Activated CD4-positive, CD25-positive, alpha-beta regulatory T cell (primary cell): ENCODE measurements around the gene AGPAT4.

Experiments used
- DNase-seq, 4 experiments: peaks; one replicate each; lab custom pipeline; 2025; lab: John Stamatoyannopoulos, UW

Gene AGPAT4

DNA sequence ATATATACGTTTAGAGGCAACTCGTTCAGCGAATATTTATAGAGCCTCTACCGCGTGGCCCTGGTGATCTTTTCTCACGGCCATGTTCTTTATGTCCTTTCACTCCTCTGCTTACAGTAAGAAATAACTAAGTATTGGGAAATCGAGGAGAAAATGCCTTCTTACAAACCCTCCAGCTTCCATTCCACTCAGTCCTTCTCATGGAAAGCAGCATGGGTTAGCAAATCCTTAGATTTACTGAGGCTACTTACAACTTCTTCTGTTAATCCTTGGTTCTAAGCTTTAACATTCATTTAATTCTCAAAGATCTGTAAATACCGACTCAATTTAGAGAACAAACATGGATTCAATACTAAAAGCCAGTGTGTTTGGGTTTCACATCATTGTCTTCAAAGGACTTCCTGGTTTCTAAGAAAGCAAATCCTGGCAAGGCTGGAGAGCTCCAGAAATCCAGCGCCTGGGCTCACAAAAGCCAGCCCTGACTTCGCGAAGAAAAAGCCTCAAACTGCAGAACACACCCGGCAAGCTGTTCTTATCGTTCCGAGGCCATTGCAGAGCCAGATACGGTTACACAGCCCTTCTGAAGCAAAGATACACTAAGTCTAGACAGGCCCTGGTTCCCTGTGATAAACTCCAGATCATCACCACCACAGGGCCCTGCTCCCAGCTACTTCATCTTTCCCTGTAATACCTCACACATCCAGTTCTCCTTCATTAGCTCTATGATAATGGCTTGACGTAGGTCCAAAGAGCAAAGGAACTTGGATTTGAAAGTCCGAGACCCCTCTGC, 19.2 kb downstream of the AGPAT4 start:
- DNase-seq: no peak

DNA sequence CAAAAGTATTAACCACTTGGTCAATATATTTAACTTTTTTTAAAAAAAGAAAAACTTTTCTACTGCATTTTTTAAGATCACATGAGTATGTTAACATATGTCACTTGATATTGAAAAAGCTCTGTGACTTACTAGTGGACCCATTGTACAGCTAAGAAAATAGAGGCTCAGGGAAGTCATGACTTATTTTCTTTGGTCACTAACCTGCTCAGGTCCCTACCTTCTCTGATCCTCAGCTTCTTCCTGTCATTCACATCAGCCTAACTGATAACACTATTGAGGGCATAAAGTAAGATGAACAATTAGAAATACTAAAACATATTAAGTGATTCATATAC, 19.8 kb downstream of the AGPAT4 start:
- DNase-seq: no peak

DNA sequence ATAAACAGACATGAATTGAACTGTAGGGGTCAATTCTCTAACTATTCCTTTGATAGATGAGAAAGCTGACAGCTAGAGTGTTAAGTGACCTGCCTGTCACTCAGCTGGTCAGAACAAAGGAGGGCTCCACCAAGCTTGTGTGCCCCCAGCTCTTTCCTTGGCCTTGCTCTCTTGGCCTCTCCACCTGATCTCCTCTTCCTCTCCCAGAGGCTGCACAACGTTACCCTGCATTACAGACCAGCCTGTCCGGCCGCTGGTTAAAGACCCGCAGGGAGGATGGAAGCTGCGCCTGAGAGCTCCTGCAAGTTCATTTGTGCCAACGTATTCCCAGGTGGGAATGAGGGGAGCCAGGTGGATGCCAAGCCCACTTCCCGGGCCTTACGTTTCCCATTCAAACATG, 22.5 kb downstream of the AGPAT4 start:
- DNase-seq: no peak

DNA sequence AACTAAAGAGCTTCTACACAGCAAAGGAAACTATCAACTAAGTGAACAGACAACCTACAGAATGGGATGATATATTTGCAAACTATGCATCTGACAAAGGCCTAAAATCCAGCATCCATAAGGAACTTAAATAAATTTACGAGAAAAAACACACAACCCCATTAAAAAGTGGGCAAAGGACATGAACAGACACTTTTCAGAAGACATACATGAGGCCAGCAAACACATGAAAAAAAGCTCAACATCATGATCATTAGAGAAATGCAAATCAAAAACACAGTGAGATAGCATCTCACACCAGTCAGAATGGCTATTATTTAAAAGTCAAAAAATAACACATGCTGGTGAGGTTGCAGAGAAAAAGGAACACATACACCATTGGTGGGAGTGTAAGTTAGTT, 24.5 kb downstream of the AGPAT4 start:
- no peak for DNase-seq

DNA sequence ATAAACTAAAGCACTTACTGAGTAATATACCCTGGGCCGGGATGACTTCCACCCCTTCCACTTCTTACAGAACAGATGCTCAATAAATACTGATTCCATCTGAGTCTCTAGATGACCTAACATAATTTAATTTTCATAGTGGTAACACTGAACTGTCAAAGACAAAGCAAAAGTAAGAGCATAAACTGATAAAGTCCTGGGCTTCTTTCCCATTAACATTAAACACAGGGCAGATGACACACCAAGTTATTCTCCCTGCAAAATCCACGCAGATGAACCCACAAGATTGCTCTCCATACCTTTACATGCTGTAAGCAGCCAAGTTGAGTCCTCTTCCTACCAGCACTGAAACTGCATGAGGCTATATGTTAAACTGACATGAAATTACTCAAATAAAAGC, 27.1 kb downstream of the AGPAT4 start:
- DNase-seq: no peak

DNA sequence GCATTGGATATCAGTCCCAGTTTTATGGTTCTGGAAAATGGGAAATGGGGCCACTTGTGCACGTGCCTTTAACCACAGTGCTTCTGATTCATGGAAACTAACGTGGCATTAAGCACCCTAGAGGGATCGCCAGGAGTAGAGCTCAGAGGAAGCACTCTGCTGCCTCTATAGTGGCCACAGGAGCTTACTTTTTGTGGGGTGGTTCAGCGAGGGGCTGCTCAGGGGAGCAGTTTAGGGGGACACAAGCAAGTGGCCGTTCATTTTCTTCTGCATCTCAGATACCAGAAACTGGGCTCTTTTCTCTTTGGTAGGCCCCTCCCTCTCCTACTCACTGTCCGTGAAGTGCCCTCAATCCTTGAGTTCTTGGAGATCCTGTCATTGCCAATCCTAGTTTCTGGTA, 28.5 kb downstream of the AGPAT4 start:
- no peak for DNase-seq

DNA sequence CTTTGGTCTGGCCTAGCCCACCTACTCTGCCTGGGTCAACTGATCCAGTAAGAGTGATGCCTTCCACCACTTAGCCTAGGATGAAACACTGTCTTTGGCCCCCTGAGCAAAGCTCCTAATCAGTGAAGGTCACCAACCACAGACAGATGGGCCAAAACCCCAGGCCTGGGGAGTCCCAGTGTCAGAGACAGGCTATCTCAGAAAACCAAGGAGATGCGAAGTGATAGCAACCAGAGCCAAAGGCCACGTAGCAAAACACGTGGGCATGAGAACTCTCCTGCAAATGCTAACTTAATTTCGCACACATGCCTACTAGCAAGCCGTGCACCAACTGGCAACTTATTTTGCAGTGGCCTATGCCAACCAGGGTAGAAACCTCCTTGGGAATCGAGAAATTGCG, 29.1 kb downstream of the AGPAT4 start:
- DNase-seq: no peak

DNA sequence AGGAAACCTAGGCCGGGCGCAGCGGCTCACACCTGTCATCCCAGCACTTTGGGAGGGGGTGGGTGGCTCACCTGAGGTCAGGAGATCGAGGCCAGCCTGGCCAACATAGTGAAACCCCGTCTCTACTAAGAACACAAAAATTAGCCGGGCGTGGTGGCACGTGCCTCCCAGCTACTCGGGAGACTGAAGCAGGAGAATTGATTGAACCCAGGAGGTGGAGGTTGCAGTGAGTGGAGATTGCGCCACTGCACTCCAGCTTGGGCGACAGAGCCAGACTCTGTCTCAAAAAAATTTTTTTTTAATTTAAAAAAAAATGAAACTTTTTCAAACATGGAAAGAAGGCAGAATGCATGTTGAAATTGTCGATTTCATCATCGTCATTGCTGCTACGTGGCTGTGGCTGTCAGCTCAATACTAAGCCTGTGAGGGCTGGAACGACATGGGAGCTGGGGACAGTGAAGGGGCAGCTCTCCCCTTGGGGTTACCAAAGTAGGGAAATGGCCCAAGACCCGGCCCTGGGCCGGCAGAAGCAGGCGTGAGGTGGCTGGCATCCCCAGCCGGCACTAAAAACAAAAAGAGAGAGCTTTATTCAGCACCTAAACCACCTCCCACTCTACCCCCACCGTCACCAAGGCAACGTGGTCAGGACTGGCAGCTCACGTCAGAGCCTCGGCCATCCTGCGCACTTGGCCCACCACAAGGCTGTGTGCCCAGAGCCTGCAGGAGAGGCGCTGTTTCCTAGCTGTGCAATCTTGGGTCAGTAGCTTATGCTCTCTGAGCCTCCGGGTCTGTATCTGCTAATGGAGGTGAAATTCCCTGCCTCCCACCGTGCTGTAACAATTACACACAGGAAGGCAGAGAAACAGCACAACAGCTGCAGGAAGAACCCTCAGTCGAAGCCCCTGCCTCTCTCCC, 30.8 kb downstream of the AGPAT4 start:
- DNase-seq: no peak

DNA sequence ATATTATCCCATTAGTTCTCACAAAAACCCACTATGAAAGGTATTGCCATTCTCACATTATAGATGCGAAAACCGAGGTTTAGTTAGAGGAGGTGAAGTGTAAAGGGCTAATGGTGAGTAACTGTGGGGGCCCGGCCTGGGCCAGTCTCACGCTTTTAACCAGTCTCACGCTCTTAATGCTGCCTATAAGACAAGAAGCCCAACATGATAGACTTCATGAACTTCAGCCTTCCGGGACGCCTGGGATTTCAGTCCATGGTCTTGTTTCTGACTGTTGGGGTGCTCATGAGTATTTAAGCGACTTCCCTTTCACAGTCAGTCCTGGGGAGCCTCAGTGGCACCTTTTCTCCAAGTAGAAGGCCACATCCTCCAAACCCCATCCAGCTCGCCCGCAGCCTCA, 31.7 kb downstream of the AGPAT4 start:
- no peak for DNase-seq

DNA sequence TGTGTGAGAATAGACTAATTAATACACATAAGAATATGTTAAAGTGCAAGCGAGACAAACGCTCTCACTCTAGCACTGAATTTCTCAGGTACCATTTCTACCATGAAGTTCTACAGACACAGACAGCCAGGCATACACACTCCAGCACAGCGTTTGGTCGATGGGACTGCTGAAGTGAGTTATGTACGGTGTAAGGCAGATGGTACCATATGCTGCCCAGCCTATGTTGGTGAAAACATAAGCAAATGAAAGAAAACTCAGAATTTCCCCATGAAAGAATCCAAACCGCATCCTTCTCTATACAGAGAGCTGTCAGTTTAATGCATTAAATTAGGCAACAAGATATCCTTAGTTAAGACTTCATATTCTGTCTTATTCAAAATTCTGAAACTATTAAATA, 34.9 kb downstream of the AGPAT4 start:
- no peak for DNase-seq

DNA sequence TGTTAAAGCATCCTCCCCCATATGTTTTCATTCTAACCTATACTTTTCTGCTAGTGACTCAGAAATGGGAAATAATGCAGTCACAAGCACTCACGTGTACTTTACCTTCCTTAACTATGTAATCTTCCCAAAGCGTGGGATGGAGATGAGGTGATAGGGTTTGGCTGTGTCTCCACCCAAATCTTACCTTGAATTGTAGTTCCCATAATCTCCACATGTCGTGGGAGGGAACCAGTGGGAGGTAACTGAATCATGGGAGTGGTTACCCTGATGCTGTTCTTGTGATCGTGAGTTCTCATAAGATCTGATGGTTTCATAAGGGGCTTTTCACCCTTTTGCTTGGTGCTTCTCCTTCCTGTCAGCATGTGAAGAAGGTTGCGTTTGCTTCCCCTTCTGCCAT, 35.4 kb downstream of the AGPAT4 start:
- no peak for DNase-seq

DNA sequence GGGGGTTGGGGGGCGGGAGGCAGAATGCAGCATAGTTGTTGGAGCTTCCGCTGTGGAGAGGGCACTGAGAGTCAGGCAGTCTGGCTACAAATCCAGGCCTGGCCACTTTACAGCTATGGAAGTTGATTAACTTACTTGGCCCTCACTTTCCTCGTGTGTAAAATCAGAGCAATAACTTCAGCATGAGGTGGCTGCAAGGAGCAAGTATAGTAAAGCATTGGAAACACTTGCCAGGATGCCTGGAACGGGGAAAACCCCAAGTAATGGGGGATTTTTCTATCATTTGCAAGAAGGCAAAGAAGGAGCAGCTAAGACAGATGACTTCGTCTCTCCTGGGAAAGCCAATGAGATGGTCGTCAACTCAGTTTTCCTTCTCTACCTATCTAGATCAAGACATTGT, 35.8 kb downstream of the AGPAT4 start:
- DNase-seq: no peak

DNA sequence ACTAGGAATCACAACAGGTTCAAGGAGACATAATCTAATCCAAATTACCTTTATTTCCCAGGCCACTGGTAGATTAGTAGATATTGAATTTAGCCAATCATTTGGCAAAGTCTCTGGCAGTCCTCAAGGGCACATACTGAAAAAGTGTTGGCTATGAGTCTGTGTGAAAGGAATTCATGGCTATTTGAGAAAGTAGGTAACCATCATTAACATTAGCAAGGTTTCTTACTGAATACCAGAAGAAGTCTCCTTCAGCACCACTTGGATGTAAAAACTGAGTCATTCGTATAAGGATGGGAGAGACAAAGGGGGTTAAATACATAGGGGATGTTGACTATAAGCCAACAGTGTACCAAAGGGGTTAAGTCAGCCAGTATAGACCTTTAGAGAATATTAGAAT, 36.7 kb downstream of the AGPAT4 start:
- DNase-seq: no peak

DNA sequence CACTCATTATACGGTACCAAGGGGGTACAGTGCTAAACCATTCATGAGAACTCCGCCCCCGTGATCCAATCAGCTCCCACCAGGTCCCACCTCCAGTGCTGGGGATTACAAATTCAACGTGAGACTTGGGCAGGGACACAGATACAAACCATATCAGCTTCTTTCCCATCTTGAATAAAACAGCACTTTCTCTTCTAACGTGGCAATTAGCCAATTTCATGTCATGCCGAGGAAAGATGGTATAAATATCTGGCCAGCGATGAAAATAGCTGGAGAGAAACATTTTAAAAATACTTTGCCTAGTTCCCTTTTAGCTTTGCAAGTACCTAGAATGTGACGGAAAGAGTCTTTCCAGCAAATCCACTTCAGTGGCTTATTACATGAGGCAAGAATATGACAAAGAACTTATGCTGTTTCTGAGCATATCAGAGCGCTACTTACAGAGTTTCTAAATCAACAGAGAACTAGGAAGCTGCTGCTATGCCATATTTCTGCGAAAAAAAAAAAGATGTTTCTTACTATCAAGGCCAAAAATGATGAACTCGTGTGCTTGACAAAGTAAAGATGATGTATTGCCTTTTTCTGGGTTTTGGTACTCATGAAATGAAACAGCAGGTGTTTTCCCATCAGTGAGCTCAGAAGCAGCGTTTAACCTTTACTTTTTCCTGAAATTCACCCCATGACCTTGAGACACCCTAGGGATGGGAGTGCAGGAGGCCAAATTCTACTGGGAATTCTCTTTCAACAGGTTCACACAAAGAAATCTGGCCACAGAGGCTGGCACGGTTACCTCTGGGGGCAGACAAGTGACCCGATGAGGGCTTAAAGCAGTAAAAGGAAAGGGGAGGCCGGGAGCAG, 37.9 kb downstream of the AGPAT4 start:
- DNase-seq: no peak

DNA sequence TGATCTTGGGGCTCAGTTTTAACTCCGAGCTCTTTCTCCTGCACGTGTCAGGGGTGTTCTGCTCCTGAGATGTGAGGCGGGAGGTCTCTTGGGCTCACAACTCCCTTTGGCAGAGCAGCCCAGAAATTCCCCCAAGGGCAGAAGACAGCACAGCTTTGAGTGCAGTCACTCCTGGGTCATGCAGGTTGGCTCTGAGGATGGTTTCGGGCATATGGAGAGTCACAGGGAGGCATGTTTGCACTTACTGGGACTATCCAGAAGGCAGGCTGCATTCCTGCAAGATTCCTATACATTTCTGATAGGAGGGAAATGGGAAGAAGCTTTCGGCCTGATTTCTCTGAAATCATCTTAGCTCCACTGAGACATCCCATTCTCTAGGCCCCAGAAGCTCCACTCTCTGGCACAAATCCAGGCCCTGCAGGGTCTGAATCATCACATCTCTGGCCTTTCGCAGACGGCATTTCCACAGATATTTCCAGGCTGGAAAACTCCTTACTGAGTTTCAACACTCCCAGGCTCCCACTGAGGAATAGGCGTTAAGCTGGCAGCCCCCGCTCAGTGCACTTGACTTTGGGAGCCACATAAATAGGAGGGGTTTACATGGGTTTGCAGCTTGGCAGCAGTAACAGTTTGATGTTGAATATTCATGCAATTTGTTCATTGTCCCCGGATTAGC, 39.7 kb downstream of the AGPAT4 start:
- DNase-seq: no peak

DNA sequence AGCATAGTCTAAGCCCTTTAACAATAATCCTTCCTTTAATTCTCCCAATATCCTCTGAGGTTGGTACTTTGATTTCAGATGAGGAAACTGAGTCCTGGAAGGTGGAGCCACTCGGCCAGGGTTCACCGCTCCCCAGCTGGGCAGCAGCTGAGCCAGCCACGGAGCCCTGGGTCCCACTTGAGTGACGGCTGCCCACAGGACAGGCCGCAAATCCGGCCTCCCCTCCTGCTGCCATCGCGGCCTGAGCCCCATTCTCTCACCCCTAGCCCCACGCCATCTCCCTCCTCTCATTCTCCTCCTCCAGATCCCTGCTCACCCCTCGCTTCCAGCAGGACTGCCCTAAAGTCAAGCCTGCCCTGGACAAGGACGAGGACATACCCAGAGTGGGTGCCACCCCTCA, 41.4 kb downstream of the AGPAT4 start:
- DNase-seq: no peak

DNA sequence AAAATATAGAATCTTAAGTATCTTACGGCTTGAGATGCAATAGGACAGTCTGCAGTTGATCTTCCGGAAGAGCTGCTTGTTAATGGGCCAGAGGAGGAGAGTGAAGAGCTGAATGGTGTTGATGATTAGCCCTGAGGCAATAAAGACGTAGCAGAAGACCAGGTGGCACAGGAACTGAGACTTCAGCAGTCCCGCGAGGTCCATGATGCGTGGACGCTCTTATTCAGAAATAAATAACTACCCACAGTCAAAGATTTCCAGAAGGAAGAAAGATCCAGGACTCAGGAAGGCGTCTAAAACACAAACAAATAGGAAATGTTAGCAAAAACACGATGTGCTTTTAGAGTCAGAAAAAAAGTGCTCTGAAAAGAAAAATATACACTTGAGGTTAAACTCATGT, 41.9 kb downstream of the AGPAT4 start:
- no peak for DNase-seq

DNA sequence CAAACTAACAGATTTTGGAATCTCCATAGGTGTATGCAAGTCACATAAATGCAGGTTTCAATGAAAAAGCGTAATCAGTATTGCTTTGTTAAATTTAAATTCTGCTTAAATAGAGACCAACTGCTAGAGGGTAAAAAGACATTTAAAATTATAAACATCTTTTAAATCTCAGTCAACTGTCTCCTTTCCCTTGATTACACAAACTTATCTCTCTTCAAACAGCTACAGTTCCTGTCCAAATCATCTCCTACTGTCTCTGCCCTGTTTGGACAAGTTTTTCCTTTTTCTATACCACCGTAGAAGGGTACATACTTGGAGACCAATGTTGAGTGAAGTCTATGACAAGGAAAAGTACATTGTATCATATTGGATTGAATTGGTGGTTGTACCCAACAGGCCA, 43.5 kb downstream of the AGPAT4 start:
- DNase-seq: no peak

DNA sequence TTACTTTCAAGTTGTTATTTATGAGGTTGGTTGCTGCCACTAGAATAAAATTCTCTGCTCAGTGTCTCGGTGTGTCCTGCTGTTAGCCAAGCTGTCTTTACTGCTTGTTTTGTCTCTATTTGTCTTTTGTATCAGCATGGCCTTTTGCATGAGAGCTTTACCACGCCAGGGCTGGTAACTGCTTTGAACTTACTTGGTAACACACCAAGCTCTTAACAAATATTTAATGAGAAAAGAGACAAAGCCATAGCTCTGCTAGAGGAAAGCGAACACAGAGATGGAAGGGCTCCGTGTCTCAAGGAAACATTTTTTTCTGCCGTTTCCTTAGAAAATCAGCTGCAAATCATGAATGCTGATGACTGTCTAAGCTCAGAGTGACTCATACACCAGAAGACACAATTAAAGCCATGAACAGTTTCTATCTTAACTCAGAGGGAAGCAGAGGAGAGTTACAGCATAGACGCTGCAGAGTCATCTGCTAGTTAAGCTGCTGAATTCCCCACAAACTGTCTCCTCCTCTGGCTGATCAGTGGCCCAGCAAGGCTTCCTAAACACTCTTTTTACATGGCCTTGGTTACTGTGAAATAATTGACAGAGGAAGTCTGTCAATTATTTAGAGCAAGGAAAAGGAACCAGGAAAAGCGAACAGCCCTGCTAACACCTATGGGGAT, 44.8 kb downstream of the AGPAT4 start:
- DNase-seq: no peak

DNA sequence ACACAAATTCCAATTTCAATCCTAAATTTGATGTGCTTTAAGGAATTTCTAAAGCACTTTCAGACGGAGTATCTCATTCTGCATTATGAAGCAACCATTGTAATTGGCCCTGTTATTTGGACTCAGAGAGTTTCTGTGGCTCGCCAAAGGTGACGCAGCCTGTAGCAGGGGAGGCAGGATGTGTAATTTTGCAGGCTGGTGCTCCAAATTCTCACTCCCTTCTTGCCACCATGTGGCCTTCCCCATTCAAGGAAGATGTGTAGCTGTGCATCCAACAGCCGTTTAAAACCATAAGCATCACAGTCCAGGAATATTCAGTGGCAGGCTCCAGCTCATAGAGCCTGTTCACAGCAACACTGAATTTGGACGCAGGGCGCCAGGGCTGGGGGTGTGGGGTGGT, 45.8 kb downstream of the AGPAT4 start:
- no peak for DNase-seq
